MCF 10A (cell line): ENCODE data around the gene MYO9A. TPM values are rescaled to one million over a fixed set of nuclear protein-coding genes. Genes with fewer than 3 reads are reported as not detected.
A peak's percentile ranks its signal among the peaks of the same experiment; 100 is the strongest.
"Not testable (repeated sequence)": the region's sequence is repeated elsewhere in the genome, so short reads cannot be mapped to it uniquely, and the experiment has no call there.

Source experiments
- BruUV-seq: library from RNA; stranded (reverse); fragments of 400-500 nt; replicated peaks from 2 replicates; lab custom pipeline; 2021; lab: Mats Ljungman, UMichigan
- CTCF ChIA-PET: fragments of 300-600 bp; sonication (Branson Sonifier 250); formaldehyde crosslinking; extraction: SDS; loops from one replicate; lab custom pipeline; 2021; ENCODE audit warnings: antibody characterized with exemption, inconsistent platforms; lab: Yijun Ruan, JAX
- POLR2A ChIA-PET: fragments of 300-600, 350-650 bp; sonication (Branson Sonifier 250); formaldehyde crosslinking; extraction: SDS; loops from one replicate; lab custom pipeline; 2020; ENCODE audit warnings: antibody characterized with exemption, inconsistent platforms; lab: Yijun Ruan, JAX
- DNase-seq: peaks from one replicate; pipeline ENCODE4 v3.0.0-alpha.2; 2018; ENCODE audit not compliant: unreplicated experiment
- H3K27ac Mint-ChIP-seq: one replicate; pipeline ENCODE4 v1.8.0; 2022; ENCODE audit warnings: mild to moderate bottlenecking, low read depth, mixed read lengths; ENCODE audit not compliant: unreplicated experiment
- H3K27me3 Mint-ChIP-seq: one replicate; pipeline ENCODE4 v1.8.0; 2022; ENCODE audit warnings: mixed read lengths; ENCODE audit not compliant: insufficient read depth, unreplicated experiment
- H3K36me3 Mint-ChIP-seq: one replicate; pipeline ENCODE4 v1.8.0; 2022; ENCODE audit warnings: mild to moderate bottlenecking, moderate library complexity, mixed read lengths; ENCODE audit not compliant: insufficient read depth, unreplicated experiment
- H3K4me1 Mint-ChIP-seq: one replicate; pipeline ENCODE4 v1.8.0; 2022; ENCODE audit warnings: mixed read lengths; ENCODE audit not compliant: insufficient read depth, unreplicated experiment
- H3K4me3 Mint-ChIP-seq: one replicate; pipeline ENCODE4 v1.8.0; 2022; ENCODE audit warnings: mild to moderate bottlenecking, moderate library complexity, mixed read lengths; ENCODE audit not compliant: unreplicated experiment
- H3K9me3 Mint-ChIP-seq: one replicate; pipeline ENCODE4 v1.8.0; 2022; ENCODE audit warnings: mixed read lengths; ENCODE audit not compliant: unreplicated experiment
- intact Hi-C: fragments of 100-400 bp; cut with micrococcal nuclease; formaldehyde crosslinking; loops from 2 replicates; pipeline ENCODE4 v1.14.1; 2022
- total RNA-seq: library from RNA; stranded (reverse); gene quantifications from 2 replicates; pipeline ENCODE4 v1.2.3, GENCODE V29; 2022
- TF ChIP-seq, protein P1 (sequence below): fragments of 200-600 bp; IDR thresholded peaks from one replicate; pipeline ENCODE4 v1.8.0; 2022; ENCODE audit warnings: antibody characterized with exemption, mild to moderate bottlenecking; ENCODE audit not compliant: unreplicated experiment

MYO9A gene
- total RNA-seq, 1 experiment from 2014 or later, result 40.8 TPM

DNA sequence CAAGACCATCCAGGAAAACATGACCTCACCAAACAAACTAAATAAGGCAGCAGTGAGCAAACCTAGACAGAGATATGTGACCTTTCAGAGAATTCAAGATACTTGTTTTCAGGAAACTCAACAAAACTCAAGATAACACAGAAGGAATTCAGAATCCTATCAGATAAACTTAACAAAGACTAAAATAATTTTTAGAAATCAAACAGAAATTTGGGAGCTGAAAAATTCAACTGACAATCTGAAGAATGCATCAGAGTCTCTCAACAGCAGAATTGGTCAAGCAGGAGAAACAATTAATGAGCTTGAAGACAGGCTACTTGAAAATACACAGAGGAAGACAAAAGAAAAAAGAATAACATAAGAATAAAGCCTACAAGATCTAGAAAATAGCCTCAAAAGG lies 55.6 kb downstream of the MYO9A start:
- Mint-ChIP-seq H3K4me1 (peaks cover 3% of the 10 kb centered on the region), H3K36me3 (no peaks in the 10 kb centered on the region), H3K9me3 (no peaks in the 10 kb centered on the region), H3K27me3 (no peaks in the 10 kb centered on the region), H3K27ac (no peak overlapping the region), H3K4me3 (no peak overlapping the region)
- TF ChIP-seq, protein P1, sequence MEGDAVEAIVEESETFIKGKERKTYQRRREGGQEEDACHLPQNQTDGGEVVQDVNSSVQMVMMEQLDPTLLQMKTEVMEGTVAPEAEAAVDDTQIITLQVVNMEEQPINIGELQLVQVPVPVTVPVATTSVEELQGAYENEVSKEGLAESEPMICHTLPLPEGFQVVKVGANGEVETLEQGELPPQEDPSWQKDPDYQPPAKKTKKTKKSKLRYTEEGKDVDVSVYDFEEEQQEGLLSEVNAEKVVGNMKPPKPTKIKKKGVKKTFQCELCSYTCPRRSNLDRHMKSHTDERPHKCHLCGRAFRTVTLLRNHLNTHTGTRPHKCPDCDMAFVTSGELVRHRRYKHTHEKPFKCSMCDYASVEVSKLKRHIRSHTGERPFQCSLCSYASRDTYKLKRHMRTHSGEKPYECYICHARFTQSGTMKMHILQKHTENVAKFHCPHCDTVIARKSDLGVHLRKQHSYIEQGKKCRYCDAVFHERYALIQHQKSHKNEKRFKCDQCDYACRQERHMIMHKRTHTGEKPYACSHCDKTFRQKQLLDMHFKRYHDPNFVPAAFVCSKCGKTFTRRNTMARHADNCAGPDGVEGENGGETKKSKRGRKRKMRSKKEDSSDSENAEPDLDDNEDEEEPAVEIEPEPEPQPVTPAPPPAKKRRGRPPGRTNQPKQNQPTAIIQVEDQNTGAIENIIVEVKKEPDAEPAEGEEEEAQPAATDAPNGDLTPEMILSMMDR, result no peak
- no peak for DNase-seq
- POLR2A ChIA-PET, result no interaction called here
- BruUV-seq, result no TSS peak
- CTCF ChIA-PET, result no interaction called here
- intact Hi-C loops, result no loop called here

DNA sequence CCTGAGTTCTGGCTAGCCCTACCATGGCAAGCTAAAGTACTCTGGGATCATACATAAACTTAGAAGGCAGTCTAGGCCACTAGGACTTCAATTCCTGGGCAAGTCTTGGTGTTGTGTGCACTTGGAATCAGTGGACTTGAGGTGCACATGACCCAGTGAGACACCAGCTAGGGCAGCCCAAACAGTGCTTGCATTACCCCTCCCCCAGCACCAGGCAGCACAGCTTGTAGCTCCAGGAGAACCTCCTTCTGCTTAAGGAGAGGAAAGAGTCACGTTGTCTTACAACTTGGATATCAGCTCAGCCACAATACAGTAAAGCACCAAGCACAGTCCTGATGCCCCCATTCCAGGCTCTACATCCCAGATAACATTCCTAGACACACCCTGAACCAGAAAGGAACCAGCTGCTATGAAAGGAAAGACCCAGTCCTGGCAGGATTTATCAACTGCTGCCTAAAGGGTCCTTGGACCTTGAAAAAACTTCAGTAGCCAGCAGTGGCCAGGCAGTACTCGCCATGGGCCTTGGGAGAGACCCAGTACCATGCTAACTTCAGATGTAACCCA lies 57.2 kb downstream of the MYO9A start:
- TF ChIP-seq, protein P1, result no peak
- Mint-ChIP-seq H3K27me3 (no peaks in the 10 kb centered on the region), H3K36me3 (no peaks in the 10 kb centered on the region), H3K9me3 (no peaks in the 10 kb centered on the region), H3K4me1 (peaks cover 4% of the 10 kb centered on the region), H3K4me3 (no peak overlapping the region), H3K27ac (no peak overlapping the region)
- no TSS peak for BruUV-seq
- intact Hi-C loops, result no loop called here
- no peak for DNase-seq
- POLR2A ChIA-PET, result interaction anchor here (1.1 to 1.2 kb wide), 3 partner anchors 10 to 19 kb away, joined by 3 read pairs; no protein-coding TSS in a partner anchor
- CTCF ChIA-PET, result interaction anchor here (1.3 kb wide), 1 partner anchor 61 kb away, joined by 3 read pairs; no protein-coding TSS in a partner anchor

DNA sequence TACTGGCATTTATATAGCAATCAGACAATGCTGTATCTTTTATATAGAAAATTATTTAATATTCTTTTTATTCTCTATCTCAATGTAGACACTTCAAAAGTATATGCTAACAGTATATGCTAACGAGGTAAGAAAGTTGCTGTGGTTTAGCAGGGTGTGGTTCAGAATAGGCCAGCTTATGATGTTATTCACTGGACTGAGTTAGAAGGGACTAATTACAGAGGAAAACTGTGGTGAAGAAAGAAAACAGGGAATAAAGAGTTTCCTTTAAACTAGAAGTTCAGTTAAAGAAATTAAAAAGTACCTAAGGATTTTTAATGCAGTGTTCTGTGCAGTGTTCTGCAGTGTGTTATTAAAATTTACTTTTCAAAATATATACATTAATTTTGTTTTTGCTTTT lies 59.4 kb downstream of the MYO9A start:
- no peak overlapping the region for H3K27ac Mint-ChIP-seq
- no peaks in the 10 kb centered on the region for H3K9me3 Mint-ChIP-seq
- ChIA-PET POLR2A (interaction anchor here (1.3 to 1.4 kb wide), 2 partner anchors 14 to 23 kb away, joined by 3 read pairs; no protein-coding TSS in a partner anchor), CTCF (no interaction called here)
- TF ChIP-seq, protein P1, result no peak
- no peaks in the 10 kb centered on the region for H3K36me3 Mint-ChIP-seq
- intact Hi-C loops, result no loop called here
- DNase-seq, result no peak
- BruUV-seq, result no TSS peak
- H3K27me3 Mint-ChIP-seq, result no peaks in the 10 kb centered on the region
- H3K4me3 Mint-ChIP-seq, result no peak overlapping the region
- peaks cover 4% of the 10 kb centered on the region for H3K4me1 Mint-ChIP-seq

DNA sequence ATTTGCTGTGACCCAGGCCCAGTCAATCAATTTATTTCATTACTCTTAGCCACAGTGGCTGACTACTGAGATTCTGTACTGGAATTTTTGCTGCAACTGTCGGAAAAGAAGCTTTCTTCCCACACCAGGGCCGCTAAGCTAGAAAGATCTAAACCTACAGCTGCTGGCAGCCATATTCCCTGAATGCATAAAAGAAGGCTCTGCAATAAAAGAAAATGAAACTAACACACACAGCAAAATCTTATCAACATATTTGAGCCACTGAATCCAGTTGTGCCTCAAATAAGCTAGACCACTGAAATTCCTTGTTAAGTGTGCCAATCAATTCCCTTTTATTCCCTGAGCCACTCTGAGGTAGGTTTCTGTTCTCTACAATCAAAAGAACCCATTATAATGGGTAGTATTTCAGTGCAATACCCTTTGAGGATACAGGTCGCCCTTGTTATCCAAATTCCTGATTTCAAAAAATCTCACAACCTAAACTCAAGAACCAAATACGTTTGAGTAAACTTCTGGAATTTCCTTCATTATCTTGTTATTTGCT lies 60.3 kb downstream of the MYO9A start:
- Mint-ChIP-seq H3K4me3 (no peak overlapping the region), H3K9me3 (no peaks in the 10 kb centered on the region), H3K27me3 (no peaks in the 10 kb centered on the region), H3K4me1 (peaks cover 4% of the 10 kb centered on the region), H3K36me3 (no peaks in the 10 kb centered on the region), H3K27ac (no peak overlapping the region)
- TF ChIP-seq, protein P1, result no peak
- POLR2A ChIA-PET, result interaction anchor here (1.3 to 1.4 kb wide), 2 partner anchors 15 to 22 kb away, joined by 3 read pairs; no protein-coding TSS in a partner anchor
- intact Hi-C loops, result no loop called here
- BruUV-seq, result no TSS peak
- CTCF ChIA-PET, result no interaction called here
- no peak for DNase-seq

DNA sequence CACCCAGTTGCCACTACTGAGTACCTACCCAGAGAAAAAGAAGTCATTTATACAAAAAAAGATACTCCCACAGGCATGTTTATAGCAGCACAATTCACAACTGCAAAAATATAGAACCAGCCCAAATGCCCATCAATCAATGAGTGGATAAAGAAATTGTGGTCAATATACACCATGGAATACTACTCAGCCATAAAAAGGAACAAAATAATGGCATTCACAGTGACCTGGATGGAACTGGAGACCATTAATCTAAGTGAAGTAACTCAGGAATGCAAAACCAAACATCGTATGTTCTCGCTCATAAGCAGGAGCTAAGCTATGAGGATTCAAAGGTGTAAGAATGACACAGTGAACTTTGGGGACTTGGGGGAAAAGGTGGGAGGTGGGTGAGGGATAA lies 61.7 kb downstream of the MYO9A start:
- DNase-seq, BruUV-seq, POLR2A ChIA-PET, intact Hi-C loops, H3K9me3 Mint-ChIP-seq, H3K27me3 Mint-ChIP-seq, H3K4me1 Mint-ChIP-seq, H3K36me3 Mint-ChIP-seq, H3K27ac Mint-ChIP-seq, H3K4me3 Mint-ChIP-seq: not testable (repeated sequence)
- CTCF ChIA-PET, result interaction anchor here (0.6 to 1.0 kb wide), 2 partner anchors 131 to 232 kb away, joined by 3 read pairs; no protein-coding TSS in a partner anchor

DNA sequence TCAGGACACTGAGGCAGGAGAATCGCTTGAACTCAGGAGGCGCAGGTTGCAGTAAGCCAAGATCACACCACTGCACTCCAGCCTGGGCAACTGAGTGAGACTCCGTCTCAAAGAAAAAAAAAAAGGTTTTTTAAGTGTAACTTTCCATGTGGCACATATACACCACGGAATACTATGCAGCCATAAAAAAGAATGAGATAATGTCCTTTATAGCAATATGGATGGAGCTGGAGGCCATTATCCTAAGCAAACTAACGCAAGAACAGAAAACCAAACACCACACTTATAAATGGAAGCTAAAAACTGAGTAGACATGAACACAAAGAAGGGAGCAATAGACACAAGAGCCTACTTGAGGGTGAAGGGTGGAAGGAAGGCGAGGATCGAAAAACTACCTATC lies 64.7 kb downstream of the MYO9A start:
- H3K9me3 Mint-ChIP-seq, H3K27me3 Mint-ChIP-seq, DNase-seq, H3K36me3 Mint-ChIP-seq, H3K4me3 Mint-ChIP-seq, H3K4me1 Mint-ChIP-seq, BruUV-seq, intact Hi-C loops: not testable (repeated sequence)
- H3K27ac Mint-ChIP-seq, result peak overlapping the region; percentile 67
- POLR2A ChIA-PET, result interaction anchor here (1.3 to 1.4 kb wide), 2 partner anchors 11 to 21 kb away, joined by 3 read pairs; no protein-coding TSS in a partner anchor
- CTCF ChIA-PET, result interaction anchor here (0.6 kb wide), 1 partner anchor 273 kb away, joined by 4 read pairs; no protein-coding TSS in a partner anchor
